HG03175 (cell line): ENCODE results near the gene YES1.
"Not testable (repeated sequence)": the region's sequence is repeated elsewhere in the genome, so short reads cannot be mapped to it uniquely, and the experiment has no call there.

Source experiments
- ATAC-seq: cut with Tn5 transposase; IDR thresholded peaks from one replicate; pipeline ENCODE4 v1.9.1; 2021; ENCODE audit warnings: mild to moderate bottlenecking, moderate library complexity; ENCODE audit not compliant: unreplicated experiment

YES1 gene

DNA sequence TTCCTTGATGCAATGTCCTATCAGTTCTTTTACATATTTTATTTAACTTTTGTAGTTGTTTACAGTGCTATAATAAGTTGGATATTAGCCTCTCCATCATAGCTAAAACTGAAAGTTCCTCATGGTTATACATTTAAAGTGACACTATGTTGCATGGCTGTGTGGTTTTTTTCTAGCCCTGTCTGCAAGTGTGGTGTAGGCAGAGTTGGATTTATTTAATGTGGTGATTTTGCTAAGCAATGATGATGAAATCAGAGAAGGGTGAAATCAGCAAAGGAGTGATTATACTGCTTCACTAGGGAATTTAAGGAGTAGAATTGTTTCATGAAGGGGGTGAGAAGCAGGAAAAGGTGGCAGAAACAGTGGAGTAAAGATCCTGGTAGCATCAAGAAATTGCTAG is 81.3 kb downstream of the YES1 start:
- no peak for ATAC-seq

DNA sequence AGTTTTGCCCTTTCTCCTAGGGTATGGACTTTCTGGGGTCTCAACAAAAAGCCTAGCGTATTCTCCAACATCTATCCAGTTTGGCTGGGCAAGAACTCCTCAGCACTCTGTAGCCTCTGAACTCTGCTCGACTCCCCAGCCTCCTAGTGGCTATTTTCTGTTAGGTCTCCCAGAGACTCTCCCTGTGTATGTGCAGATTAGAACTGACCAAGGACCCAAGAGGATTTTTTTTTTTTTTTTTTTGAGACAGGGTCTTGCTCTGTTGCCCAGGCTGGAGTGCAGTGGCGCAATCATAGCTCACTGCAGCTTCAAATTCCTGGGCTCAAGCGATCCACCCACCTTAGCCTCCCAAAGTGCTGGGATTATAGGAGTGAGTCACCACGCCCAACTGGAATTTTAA is 81.9 kb downstream of the YES1 start:
- not testable (repeated sequence) for ATAC-seq

DNA sequence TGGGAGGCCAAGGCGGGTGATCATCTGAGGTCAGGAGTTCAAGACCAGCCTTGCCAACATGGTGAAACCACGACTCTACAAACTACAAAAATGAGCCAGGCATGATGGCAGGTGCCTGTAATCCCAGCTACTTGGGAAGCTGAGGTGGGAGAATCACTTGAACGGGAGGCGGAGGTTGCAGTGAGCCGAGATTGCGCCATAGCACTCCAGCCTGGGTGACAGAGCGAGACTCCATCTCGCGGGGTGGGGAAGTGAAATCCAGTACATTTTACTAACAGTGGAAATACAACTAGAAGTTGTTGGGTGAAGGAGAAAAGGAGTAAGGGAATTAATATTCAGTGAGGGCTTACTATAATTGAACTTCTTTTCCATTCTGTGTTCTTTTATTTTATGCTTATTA is 86.4 kb downstream of the YES1 start:
- no peak for ATAC-seq

DNA sequence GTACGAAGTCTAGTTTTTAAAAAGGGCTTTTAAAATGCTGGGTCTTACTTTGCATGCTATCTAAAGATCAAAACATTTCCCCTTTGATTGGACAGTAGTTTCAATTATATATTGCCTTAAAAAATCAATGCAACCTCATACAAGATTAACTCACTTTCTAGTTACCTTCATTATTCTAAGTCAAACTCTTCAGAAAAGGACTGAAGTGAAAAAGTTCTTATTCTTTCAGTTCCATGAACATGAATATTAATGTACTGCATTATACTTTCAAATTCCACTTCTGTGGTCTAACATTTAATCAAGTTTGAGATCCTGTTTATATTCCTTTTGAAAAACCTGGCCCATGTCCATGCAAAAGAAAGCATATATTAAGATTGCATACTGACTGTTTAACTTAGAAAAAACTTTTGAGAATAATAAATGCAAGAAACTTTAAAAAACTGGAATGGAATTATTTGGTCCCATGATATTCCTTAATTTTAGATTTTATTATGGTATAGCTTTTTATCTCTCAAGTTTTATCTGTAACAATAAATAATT is 88.4 kb downstream of the YES1 start:
- ATAC-seq: no peak

DNA sequence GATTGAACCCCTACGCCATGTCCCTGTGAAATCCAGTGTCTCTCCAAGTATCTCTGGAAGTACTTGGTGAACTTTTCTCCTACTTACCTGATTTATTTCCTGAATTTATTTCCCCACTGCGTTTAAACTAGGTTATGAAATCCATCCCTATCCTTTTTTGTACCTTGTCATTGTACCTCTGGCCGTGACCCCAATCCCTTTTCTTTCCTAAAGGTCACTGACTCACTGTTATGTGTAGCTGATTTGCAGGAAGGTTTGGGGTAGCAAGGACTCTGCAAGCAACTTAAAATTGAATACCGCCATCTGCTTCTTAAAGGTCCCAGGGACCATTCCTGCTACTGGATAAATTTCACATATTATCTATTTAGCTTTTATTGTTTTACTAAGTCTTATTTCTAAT is 95.0 kb downstream of the YES1 start:
- no peak for ATAC-seq

DNA sequence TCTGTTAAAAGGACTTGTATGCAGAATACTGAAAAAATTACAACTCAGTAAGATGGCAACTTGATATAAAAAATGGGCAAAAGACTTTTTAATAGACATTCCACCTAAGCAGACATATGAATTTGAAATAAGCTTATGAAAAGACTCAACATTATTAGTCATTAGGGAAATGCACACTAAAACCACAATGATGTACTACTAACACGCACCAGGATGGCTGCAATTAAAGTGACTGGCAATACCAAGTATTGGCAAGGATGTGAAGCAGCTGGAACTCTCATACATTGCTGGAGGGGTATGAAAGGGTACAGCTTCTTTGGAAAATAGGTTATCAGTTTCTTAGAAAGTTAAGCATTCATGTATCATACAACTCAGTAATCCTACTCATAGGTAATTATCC is 96.4 kb downstream of the YES1 start:
- no peak for ATAC-seq

DNA sequence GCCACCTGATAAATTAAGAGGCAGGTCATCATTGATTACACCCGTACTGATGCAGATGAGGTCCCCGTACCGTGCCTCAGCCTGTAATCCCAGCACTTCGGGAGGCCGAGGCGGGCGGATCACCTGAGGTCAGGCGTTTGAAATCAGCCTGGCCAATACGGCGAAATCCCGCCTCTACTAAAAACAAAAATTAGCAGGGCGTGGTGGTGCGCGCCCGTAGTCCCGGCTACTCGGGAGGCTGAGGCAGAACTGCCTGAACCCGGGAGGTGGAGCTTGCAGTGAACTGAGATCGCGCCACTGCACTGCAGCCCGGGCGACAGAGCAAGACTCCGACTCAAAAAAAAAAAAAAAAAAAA is 98.9 kb downstream of the YES1 start:
- no peak for ATAC-seq

DNA sequence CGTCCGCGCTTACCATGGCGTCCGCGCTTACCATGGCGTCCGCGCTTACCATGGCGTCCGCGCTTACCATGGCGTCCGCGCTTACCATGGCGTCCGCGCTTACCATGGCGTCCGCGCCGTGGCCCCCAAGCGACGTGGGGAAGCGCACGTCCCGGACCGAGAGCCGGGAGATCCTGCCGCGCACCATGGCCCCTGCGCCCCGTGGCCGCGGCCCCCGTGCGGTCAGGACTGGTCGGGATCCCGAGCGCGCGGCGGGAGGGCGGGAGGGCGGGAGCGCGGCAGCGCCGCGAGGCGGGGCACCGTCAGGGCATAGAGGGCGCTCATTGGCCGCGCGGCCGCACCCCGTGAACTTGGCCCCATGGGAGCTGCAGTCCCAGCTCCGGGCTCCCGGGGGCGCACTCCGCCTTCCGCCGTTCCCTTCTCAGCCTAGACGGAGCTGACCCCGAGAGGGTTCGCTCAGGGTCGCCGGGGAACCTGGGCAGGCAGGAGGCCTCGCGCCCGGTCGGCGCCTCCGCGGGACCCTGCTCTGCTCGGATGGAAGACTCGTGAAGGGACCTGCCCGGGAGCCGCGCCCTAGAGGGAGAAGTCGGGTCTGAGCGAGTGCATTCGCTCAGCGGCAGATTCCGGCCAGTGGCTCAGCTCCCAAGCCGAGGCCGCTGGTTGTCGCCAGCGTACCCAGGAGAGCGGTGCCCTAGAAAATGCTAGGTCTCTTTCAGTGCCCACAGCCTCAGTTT is 99.5 kb downstream of the YES1 start, which contains the start of gene ENOSF1:
Gene ENOSF1 (minus strand): TSS at position 230 of the 734 bp plus-strand sequence. CDS start 43 bp downstream, at position 187.
- ATAC-seq: peak; percentile 92

- peak; percentile 67 for ATAC-seq
Measured at GRCh38 chr18:711657-712400, 100.2 kb downstream of the YES1 start.

DNA sequence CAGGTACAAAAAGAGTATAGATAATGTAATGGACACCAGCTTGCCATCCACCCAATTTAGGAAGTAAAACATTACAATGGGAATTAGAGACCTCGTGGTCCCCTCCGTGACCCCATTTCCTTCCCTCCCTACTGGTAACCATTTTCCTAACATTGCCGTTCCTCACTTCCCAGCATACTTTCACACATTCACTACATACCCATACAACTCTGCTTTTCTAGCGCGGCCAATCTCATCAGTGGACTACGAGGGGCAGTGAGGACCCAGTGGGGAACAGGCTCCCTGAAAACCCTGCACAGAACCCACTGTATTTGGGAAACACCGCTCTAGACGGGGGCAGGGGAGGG is 100.8 kb downstream of the YES1 start:
- peak; percentile 4 for ATAC-seq

- ATAC-seq: no peak
Measured at GRCh38 chr18:710418-711300, 101.4 kb downstream of the YES1 start.

DNA sequence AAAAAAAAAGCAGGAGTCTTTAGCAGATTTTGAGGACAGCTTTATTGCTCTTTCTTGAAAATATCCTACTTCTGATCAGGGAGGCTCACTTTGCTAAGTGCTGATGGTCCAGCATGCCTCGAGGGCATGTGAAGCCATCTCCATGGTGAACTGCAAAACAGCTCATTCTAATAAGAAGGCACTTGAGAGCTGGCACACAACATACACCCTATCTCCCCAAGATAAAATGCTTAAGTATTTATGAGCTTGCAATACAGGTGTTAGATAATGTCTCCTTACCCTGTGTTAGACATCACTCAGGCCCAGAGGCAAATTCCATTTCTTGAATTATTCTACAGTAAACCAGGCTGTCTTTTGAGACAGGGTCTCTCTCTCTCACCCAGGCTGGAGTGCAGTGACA is 102.3 kb downstream of the YES1 start:
- no peak for ATAC-seq

- no peak for ATAC-seq
Measured at GRCh38 chr18:708096-708495, 103.9 kb downstream of the YES1 start.

DNA sequence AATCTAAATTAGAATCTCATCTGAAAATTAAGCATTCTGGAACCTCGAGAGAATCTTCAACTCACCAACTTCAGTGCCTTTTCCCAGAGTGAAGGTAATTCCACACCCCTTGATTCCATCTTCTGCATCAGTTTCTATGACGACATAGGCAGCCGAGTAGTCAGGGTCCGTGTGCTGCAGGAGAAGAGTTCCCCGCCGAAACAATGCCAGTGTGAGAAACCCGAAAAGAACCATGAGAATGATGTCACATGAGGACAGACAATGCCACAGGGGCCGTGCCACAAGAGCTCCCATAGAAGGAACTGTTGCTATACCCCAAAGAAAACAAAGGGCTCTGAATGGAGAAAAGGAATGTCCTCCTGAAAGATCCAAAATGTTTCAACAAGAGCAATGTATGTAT is 105.6 kb downstream of the YES1 start:
- ATAC-seq: no peak

DNA sequence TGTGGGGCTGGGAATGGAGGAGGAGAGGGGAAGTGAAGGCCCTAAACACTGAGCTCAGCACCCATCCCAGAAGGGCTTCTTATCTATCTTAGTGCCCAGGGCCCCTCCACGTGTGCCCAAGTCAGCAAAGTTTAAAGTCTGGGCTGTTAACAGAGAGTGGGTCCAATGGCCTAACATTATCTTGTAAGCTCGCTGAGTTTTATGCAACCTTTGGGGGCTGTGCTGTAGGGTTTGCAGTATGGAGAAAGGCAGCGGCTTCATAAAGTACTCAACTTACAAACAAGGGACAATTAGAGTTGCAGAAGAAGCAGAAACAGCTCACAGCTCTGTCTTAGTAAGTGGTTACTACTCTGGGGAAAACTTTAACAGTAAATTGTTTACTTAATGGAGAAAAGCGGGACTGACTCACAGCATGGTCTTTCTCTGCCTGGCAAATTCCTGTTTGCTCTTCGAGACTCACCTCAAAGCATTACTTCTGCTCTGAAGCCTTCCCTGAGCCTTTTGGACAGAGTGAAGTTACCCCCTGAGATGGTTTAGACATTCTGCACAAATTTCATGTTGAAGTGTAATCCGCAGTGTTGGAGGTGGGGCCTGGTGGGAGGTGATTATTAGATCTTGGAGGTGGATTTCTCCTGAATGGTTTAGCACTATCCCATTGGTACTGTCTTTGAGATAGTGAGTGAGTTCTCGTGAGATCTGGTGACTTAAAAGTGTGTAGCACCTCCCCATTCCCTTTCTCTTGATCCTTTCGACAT is 108.7 kb downstream of the YES1 start:
- ATAC-seq: no peak

DNA sequence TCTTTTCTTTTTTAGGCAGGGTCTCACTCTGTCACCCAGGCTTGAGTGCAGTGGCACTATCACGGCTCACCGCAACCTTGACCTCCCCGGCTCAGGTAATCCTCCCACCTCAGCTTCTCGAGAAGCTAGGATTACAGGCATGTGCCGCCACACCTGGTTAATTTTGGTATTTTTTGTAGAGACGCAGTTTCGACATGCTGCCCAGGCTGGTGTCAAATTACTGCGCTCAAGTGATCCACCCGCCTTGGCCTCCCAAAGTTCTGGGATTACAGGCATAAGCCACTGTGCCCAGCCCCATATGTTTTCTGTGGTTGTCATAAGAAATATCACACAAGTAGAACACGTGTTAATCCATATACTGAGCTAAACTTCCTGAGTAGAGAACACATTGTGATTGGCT is 114.2 kb downstream of the YES1 start:
- ATAC-seq: no peak

GRCh38 chr18:697012-697411 is 115.0 kb downstream of the YES1 start:
- no peak for ATAC-seq

DNA sequence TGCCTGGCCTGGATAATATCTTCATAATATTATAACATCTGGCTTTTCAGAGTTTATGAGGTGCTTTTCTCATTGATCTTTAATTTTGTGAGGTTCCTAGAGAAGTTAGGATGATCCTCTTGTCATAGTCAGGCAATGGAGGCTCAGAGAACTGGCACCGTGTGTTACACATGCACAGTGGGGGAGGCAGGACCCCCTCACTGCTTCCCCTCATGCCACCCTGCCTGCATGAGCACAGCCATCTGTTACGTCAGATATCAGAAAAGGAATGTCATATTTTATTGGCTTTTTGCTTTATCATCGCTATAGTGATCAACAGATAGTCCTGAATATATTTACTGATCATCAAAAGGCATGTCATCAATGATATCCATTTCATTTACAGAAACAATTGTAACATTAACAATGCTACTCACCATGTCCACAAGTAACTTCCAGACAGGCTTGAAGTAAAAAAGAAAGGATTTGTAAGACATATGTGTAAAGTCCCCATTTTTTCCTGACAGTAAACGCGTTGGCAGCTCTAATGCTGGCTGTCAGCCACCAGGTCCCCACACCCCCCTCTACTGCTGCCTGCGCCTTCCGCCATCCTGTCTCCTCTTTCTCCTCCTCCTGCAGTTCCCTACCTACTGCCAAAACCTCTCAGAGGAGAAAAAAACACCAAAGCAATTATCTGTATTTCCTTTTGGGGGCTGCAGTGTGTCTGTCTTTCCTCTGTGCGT is 118.4 kb downstream of the YES1 start:
- ATAC-seq: no peak

- ATAC-seq: no peak
Measured at GRCh38 chr18:692824-693223, 119.2 kb downstream of the YES1 start.

DNA sequence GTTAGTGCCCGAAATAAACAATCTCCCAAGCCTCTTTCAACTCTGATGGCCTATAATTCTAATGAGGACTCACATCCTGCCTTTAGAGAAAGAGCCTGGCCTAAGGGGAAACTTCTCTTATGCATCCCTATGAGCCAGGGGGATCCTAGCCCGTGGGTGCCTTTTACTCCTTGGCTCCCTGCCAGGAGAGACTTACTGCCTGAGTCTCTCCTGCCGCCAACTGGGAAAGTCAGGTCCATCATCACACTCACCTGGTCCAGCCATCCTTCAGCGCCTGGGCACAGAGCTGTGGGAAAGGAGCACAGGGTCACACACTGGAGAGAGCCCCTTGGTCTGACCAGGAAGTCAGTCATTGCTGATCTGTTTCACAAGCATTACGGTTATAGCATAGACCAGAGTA is 123.7 kb downstream of the YES1 start:
- ATAC-seq: no peak
